Measurements from ENCODE around the gene NSMCE1. TPM values are rescaled to one million over a fixed set of nuclear protein-coding genes. Genes with fewer than 3 reads are reported as not detected.

Gene NSMCE1
- total and polyA plus RNA-seq, 7 experiments from 2014 or later = 45.5 to 220 (median 71.7) TPM

DNA sequence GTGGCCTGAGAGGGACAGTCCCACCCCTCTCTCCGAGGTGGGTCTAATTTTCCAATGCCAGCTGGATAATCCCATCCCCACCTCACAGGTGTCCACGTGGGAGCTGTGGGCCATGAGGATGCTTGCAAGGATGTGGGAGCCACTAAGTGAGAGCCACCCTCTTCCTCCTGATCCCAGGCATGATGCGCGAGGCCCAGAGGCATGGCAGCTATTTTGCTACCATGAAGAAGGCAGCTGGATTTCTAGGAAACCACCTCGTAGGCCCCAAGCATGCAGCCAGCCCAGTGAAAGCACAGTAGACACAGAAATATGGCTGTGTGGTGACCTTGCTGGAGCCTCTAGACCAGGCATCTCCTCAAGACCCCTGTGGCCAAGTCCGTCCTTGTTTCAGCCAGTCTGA lies 44.9 kb downstream of the NSMCE1 start:
- no peak overlapping the region for H3K4me3 ChIP-seq (ENCODE audit: low read length)
- peaks cover 12 to 38% (median 23%) of the 10 kb centered on the region in 7 donors for H3K4me1 Mint-ChIP-seq
- no peaks in the 10 kb centered on the region for H3K9me3 ChIP-seq (ENCODE audit: control insufficient read depth in 2 of 3, low read length in 3 of 3)
- H3K4me1 ChIP-seq (ENCODE audit: control insufficient read depth in 2 of 2, insufficient read depth in 2 of 2, low read length in 2 of 2) = peaks cover 0 to 2% of the 10 kb centered on the region in 2 donors
- intact Hi-C loops (cut with micrococcal nuclease) = no loop called here
- H3K4me3 Mint-ChIP-seq = no peak overlapping the region
- ATAC-seq (no peak), DNase-seq (no peak)
- H3K27ac Mint-ChIP-seq = peak overlapping the region in 7 of 9 donors; percentile 51 to 91 (median 76)
- H3K27me3 Mint-ChIP-seq = no peaks in the 10 kb centered on the region
- peaks cover 0 to 29% (median 4%) of the 10 kb centered on the region in 5 donors for H3K36me3 Mint-ChIP-seq
- peak overlapping the region; percentile 15 for H3K27ac ChIP-seq (ENCODE audit: low read depth, low read length)
- CTCF ChIA-PET = interaction anchor here (1.6 to 1.8 kb wide), 2 partner anchors 10 to 12 kb away, joined by 4 to 5 read pairs; no protein-coding TSS in a partner anchor
- H3K27me3 ChIP-seq (ENCODE audit: control insufficient read depth in 2 of 2, insufficient read depth in 2 of 2, low read length in 2 of 2) = no peaks in the 10 kb centered on the region
- POLR2A ChIA-PET = interaction anchor here (1.8 to 8.5 kb wide), 2 partner anchors 16 to 20 kb away, joined by 4 to 48 read pairs; partner anchors contain the start of gene KDM8
- no peaks in the 10 kb centered on the region for H3K9me3 Mint-ChIP-seq
- H3K36me3 ChIP-seq (ENCODE audit: control insufficient read depth in 2 of 3, insufficient read depth in 3 of 3, low read length in 3 of 3) = peaks cover 0 to 71% (median 4%) of the 10 kb centered on the region in 3 experiments

- intact Hi-C loops (cut with micrococcal nuclease) = no loop called here
- H3K27me3 ChIP-seq (ENCODE audit: control insufficient read depth in 2 of 2, insufficient read depth in 2 of 2, low read length in 2 of 2) = no peaks in the 10 kb centered on the region
- H3K9me3 ChIP-seq (ENCODE audit: control insufficient read depth in 2 of 3, low read length in 3 of 3) = no peaks in the 10 kb centered on the region
- no peaks in the 10 kb centered on the region for H3K27me3 Mint-ChIP-seq
- peaks cover 0 to 31% (median 4%) of the 10 kb centered on the region in 5 donors for H3K36me3 Mint-ChIP-seq
- H3K4me1 Mint-ChIP-seq = peaks cover 10 to 37% (median 23%) of the 10 kb centered on the region in 7 donors
- H3K27ac Mint-ChIP-seq = peak overlapping the region in 1 of 9 donors; percentile 48
- no peak overlapping the region for H3K4me3 ChIP-seq (ENCODE audit: low read length)
- no peak overlapping the region for H3K4me3 Mint-ChIP-seq
- DNase-seq (no peak), ATAC-seq (no peak)
- H3K9me3 Mint-ChIP-seq = no peaks in the 10 kb centered on the region
- H3K27ac ChIP-seq (ENCODE audit: low read depth, low read length) = peak overlapping the region; percentile 15
- CTCF ChIA-PET = interaction anchor here (1.0 to 1.8 kb wide), 3 partner anchors 11 to 17 kb away, joined by 3 to 5 read pairs (median 4); no protein-coding TSS in a partner anchor
- POLR2A ChIA-PET = interaction anchor here (0.6 to 8.5 kb wide), 4 partner anchors 10 to 44 kb away, joined by 3 to 48 read pairs (median 4); partner anchors contain the start of gene KDM8
- peaks cover 0 to 74% (median 4%) of the 10 kb centered on the region in 3 experiments for H3K36me3 ChIP-seq (ENCODE audit: control insufficient read depth in 2 of 3, insufficient read depth in 3 of 3, low read length in 3 of 3)
- H3K4me1 ChIP-seq (ENCODE audit: control insufficient read depth in 2 of 2, insufficient read depth in 2 of 2, low read length in 2 of 2) = no peaks in the 10 kb centered on the region
Observed at GRCh38 chr16:27223226-27223610, 45.4 kb downstream of the NSMCE1 start.

GRCh38 chr16:27222249-27223225 lies 46.0 kb downstream of the NSMCE1 start:
- H3K27me3 ChIP-seq (ENCODE audit: control insufficient read depth in 2 of 2, insufficient read depth in 2 of 2, low read length in 2 of 2) = no peaks in the 10 kb centered on the region
- intact Hi-C loops (cut with micrococcal nuclease) = no loop called here
- no peak overlapping the region for H3K4me3 Mint-ChIP-seq
- peaks cover 0 to 80% (median 4%) of the 10 kb centered on the region in 3 experiments for H3K36me3 ChIP-seq (ENCODE audit: control insufficient read depth in 2 of 3, insufficient read depth in 3 of 3, low read length in 3 of 3)
- no peak for ATAC-seq
- no peaks in the 10 kb centered on the region for H3K27me3 Mint-ChIP-seq
- no peak overlapping the region for H3K27ac ChIP-seq (ENCODE audit: low read depth, low read length)
- ChIA-PET POLR2A (interaction anchor here (0.6 to 8.5 kb wide), 9 partner anchors 8 to 224 kb away, joined by 3 to 48 read pairs (median 3); partner anchors contain the start of gene KDM8), CTCF (interaction anchor here (0.6 to 1.8 kb wide), 6 partner anchors 8 to 83 kb away, joined by 3 to 7 read pairs (median 4); no protein-coding TSS in a partner anchor)
- H3K9me3 ChIP-seq (ENCODE audit: control insufficient read depth in 2 of 3, low read length in 3 of 3) = no peaks in the 10 kb centered on the region
- H3K4me3 ChIP-seq (ENCODE audit: low read length) = no peak overlapping the region
- no peaks in the 10 kb centered on the region for H3K9me3 Mint-ChIP-seq
- peak overlapping the region in 6 of 9 donors; percentile 76 to 91 (median 78) for H3K27ac Mint-ChIP-seq
- H3K36me3 Mint-ChIP-seq = peaks cover 0 to 31% (median 4%) of the 10 kb centered on the region in 5 donors
- peaks cover 10 to 32% (median 23%) of the 10 kb centered on the region in 7 donors for H3K4me1 Mint-ChIP-seq
- no peak for DNase-seq
- no peaks in the 10 kb centered on the region for H3K4me1 ChIP-seq (ENCODE audit: control insufficient read depth in 2 of 2, insufficient read depth in 2 of 2, low read length in 2 of 2)

GRCh38 chr16:27221576-27222248 lies 46.9 kb downstream of the NSMCE1 start:
- Mint-ChIP-seq H3K27ac (peak overlapping the region in 8 of 9 donors; percentile 29 to 91 (median 76)), H3K4me1 (peaks cover 8 to 25% (median 15%) of the 10 kb centered on the region in 7 donors), H3K9me3 (no peaks in the 10 kb centered on the region), H3K4me3 (no peak overlapping the region), H3K27me3 (no peaks in the 10 kb centered on the region), H3K36me3 (peaks cover 0 to 32% (median 4%) of the 10 kb centered on the region in 5 donors)
- Histone ChIP-seq H3K36me3 (ENCODE audit: control insufficient read depth in 2 of 3, insufficient read depth in 3 of 3, low read length in 3 of 3) (peaks cover 0 to 78% (median 4%) of the 10 kb centered on the region in 3 experiments), H3K27ac (ENCODE audit: low read depth, low read length) (no peak overlapping the region), H3K4me3 (ENCODE audit: low read length) (no peak overlapping the region), H3K27me3 (ENCODE audit: control insufficient read depth in 2 of 2, insufficient read depth in 2 of 2, low read length in 2 of 2) (no peaks in the 10 kb centered on the region), H3K4me1 (ENCODE audit: control insufficient read depth in 2 of 2, insufficient read depth in 2 of 2, low read length in 2 of 2) (no peaks in the 10 kb centered on the region), H3K9me3 (ENCODE audit: control insufficient read depth in 2 of 3, low read length in 3 of 3) (no peaks in the 10 kb centered on the region)
- CTCF ChIA-PET = interaction anchor here (1.6 to 1.8 kb wide), 3 partner anchors 9 to 42 kb away, joined by 4 to 7 read pairs (median 5); no protein-coding TSS in a partner anchor
- DNase-seq (no peak), ATAC-seq (no peak)
- intact Hi-C loops (cut with micrococcal nuclease) = no loop called here
- POLR2A ChIA-PET = interaction anchor here (0.6 to 8.5 kb wide), 7 partner anchors 9 to 225 kb away, joined by 3 to 48 read pairs (median 3); partner anchors contain the start of gene KDM8

- Mint-ChIP-seq H3K4me3 (no peak overlapping the region), H3K36me3 (peaks cover 0 to 31% (median under 1%) of the 10 kb centered on the region in 5 donors), H3K27me3 (no peaks in the 10 kb centered on the region), H3K9me3 (no peaks in the 10 kb centered on the region), H3K4me1 (peaks cover 4 to 17% (median 11%) of the 10 kb centered on the region in 7 donors), H3K27ac (peak overlapping the region in 5 of 9 donors; percentile 28 to 80 (median 51))
- H3K27ac ChIP-seq (ENCODE audit: low read depth, low read length) = no peak overlapping the region
- no peak for DNase-seq
- peaks cover 0 to 79% (median 0%) of the 10 kb centered on the region in 3 experiments for H3K36me3 ChIP-seq (ENCODE audit: control insufficient read depth in 2 of 3, insufficient read depth in 3 of 3, low read length in 3 of 3)
- ATAC-seq = no peak
- intact Hi-C loops (cut with micrococcal nuclease) = no loop called here
- ChIA-PET POLR2A (interaction anchor here (0.8 to 8.5 kb wide), 3 partner anchors 11 to 225 kb away, joined by 3 to 48 read pairs (median 3); partner anchors contain the start of gene KDM8), CTCF (interaction anchor here (1.6 kb wide), 1 partner anchor 10 kb away, joined by 4 read pairs; no protein-coding TSS in a partner anchor)
- H3K4me3 ChIP-seq (ENCODE audit: low read length) = no peak overlapping the region
- H3K9me3 ChIP-seq (ENCODE audit: control insufficient read depth in 2 of 3, low read length in 3 of 3) = no peaks in the 10 kb centered on the region
- no peaks in the 10 kb centered on the region for H3K27me3 ChIP-seq (ENCODE audit: control insufficient read depth in 2 of 2, insufficient read depth in 2 of 2, low read length in 2 of 2)
- no peaks in the 10 kb centered on the region for H3K4me1 ChIP-seq (ENCODE audit: control insufficient read depth in 2 of 2, insufficient read depth in 2 of 2, low read length in 2 of 2)
Observed at GRCh38 chr16:27220991-27221390, 47.6 kb downstream of the NSMCE1 start.

DNA sequence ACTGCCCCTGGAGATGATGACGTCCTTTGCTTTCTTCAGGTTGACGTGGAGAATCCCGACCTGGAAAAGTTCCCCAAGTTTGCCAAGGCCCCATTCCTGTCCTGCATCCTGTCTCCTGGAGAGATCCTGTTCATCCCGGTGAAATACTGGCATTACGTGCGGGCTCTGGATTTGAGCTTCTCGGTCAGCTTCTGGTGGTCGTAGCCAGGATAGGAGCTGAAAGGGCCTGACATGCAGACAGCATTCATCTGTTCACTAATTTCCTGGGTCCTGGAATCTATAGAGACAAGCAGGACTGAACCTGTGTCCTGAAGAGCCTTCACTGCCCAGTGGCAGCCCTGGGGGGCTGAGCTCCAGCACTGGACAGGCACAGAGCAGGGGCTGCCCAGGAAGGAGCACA lies 48.0 kb downstream of the NSMCE1 start:
- H3K4me1 Mint-ChIP-seq = peaks cover 2 to 13% (median 6%) of the 10 kb centered on the region in 7 donors
- no peaks in the 10 kb centered on the region for H3K9me3 Mint-ChIP-seq
- POLR2A ChIA-PET = interaction anchor here (0.6 to 8.5 kb wide), 5 partner anchors 9 to 226 kb away, joined by 3 to 48 read pairs (median 4); partner anchors contain the start of gene KDM8
- peaks cover 0 to 32% (median 2%) of the 10 kb centered on the region in 5 donors for H3K36me3 Mint-ChIP-seq
- H3K27ac Mint-ChIP-seq = peak overlapping the region in 5 of 9 donors; percentile 8 to 80 (median 28)
- Histone ChIP-seq H3K27ac (ENCODE audit: low read depth, low read length) (no peak overlapping the region), H3K4me3 (ENCODE audit: low read length) (no peak overlapping the region), H3K9me3 (ENCODE audit: control insufficient read depth in 2 of 3, low read length in 3 of 3) (no peaks in the 10 kb centered on the region), H3K4me1 (ENCODE audit: control insufficient read depth in 2 of 2, insufficient read depth in 2 of 2, low read length in 2 of 2) (no peaks in the 10 kb centered on the region), H3K27me3 (ENCODE audit: control insufficient read depth in 2 of 2, insufficient read depth in 2 of 2, low read length in 2 of 2) (no peaks in the 10 kb centered on the region), H3K36me3 (ENCODE audit: control insufficient read depth in 2 of 3, insufficient read depth in 3 of 3, low read length in 3 of 3) (peaks cover 0 to 82% (median 0%) of the 10 kb centered on the region in 3 experiments)
- CTCF ChIA-PET = no interaction called here
- no peaks in the 10 kb centered on the region for H3K27me3 Mint-ChIP-seq
- H3K4me3 Mint-ChIP-seq = no peak overlapping the region
- intact Hi-C loops (cut with micrococcal nuclease) = no loop called here
- no peak for DNase-seq
- no peak for ATAC-seq
